HG03103 (cell line): ENCODE measurements around the gene DQX1.

ENCODE experiments used
- ATAC-seq: cut with Tn5 transposase; IDR thresholded peaks from one replicate; pipeline ENCODE4 v1.9.1; 2021; ENCODE audit warnings: low read depth; ENCODE audit not compliant: unreplicated experiment

DQX1 gene

GRCh38 chr2:74512744-74513604 lies 13.1 kb downstream of the DQX1 start:
- ATAC-seq = no peak

GRCh38 chr2:74511104-74511989 lies 14.7 kb downstream of the DQX1 start:
- no peak for ATAC-seq

GRCh38 chr2:74510272-74510671 lies 15.8 kb downstream of the DQX1 start:
- ATAC-seq = no peak

- ATAC-seq = peak; percentile 1
These were observed 18.0 kb downstream of the DQX1 start for GRCh38 chr2:74507926-74508520.

- ATAC-seq = peak; percentile 88
These were observed 18.7 kb downstream of the DQX1 start, which contains the start of gene PCGF1 for GRCh38 chr2:74507145-74507925. PCGF1 (minus strand) TSS chr2:74507695; CDS start chr2:74507668, 27 bp downstream.

GRCh38 chr2:74505448-74506246 lies 20.4 kb downstream of the DQX1 start:
- no peak for ATAC-seq

GRCh38 chr2:74504591-74504990 lies 21.4 kb downstream of the DQX1 start:
- ATAC-seq = no peak

GRCh38 chr2:74503506-74504475 lies 22.2 kb downstream of the DQX1 start:
- ATAC-seq = no peak

- peak; percentile 23 for ATAC-seq
These were observed 23.1 kb downstream of the DQX1 start for GRCh38 chr2:74502720-74503505.

GRCh38 chr2:74502147-74502719 lies 23.8 kb downstream of the DQX1 start:
- ATAC-seq = no peak

GRCh38 chr2:74501335-74502071 lies 24.5 kb downstream of the DQX1 start:
- no peak for ATAC-seq

GRCh38 chr2:74500578-74500946 lies 25.5 kb downstream of the DQX1 start:
- ATAC-seq = no peak

- no peak for ATAC-seq
These were observed 26.0 kb downstream of the DQX1 start for GRCh38 chr2:74499940-74500577.

- ATAC-seq = no peak
These were observed 26.6 kb downstream of the DQX1 start, which contains the start of gene LBX2 for GRCh38 chr2:74499267-74499939. LBX2 (minus strand) TSS chr2:74499603; CDS start chr2:74499537, 66 bp downstream.

- no peak for ATAC-seq
These were observed 27.3 kb downstream of the DQX1 start for GRCh38 chr2:74498500-74499266.
